Measurements from ENCODE around the gene MBTPS2.

DNA sequence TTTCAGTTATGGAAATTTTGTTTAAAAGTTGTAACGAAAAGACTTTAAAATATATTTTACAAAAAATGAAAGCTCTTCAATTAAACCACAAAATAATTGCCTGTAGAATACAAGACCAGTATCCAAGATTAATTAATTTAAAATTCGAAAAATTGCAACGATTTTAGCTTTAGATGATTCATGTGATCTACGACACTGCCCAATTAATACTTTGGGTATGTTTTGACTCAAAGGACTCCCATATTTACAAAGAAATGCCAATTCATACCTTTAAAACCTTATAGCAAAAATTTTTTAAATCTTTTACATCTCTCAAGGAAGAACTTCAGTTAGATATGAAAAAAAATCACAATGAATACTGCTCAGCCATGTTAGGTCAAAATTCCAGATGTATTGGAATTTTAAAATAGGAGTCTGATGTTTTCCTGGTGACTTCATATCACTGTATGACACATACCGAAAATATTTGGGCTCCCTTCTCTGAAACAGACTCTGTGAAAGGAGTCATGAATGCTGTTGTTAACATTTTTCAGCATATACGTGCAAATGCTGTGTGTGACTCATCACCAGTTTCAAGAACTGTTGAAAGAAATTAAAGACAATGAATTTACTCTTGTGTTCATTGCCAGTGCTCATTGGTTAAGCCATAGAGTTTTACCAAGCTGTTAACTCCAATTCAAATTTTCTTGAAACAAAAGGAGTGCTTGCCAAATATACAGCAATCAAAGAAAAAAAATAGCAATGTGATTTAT is 87.3 kb downstream of the MBTPS2 start:
- TF ChIP-seq GATA2 (IDR thresholded peaks at IDR 0.05; ENCODE audit: low read depth, low read length) (no peak), GATA3 (IDR thresholded peaks at IDR 0.05; ENCODE audit: low read depth, low read length) (no peak)

Measured in SH-SY5Y (cell line).